HepG2 (cell line): ENCODE results near the gene PPP1CA.

Experiments used
- MYC ChIP-seq: sonication (generic); formaldehyde crosslinking; IDR thresholded peaks from 2 replicates; pipeline ENCODE4 v1.9.0; 2021; ENCODE audit warnings: missing genetic modification reagents, borderline replicate concordance
- NFE2L1 ChIP-seq: sonication (generic); formaldehyde crosslinking; IDR thresholded peaks from 2 replicates; pipeline ENCODE4 v1.4.0; 2020; ENCODE audit warnings: missing genetic modification reagents, mild to moderate bottlenecking, borderline replicate concordance
- SP5 ChIP-seq: IDR thresholded peaks from 2 replicates; pipeline ENCODE4 v1.6.1; 2016; ENCODE audit warnings: low read depth, borderline replicate concordance
- TF ChIP-seq, protein P1 (sequence below): sonication (generic); formaldehyde crosslinking; IDR thresholded peaks from 2 replicates; pipeline ENCODE4 v1.5.1; 2020; ENCODE audit warnings: mild to moderate bottlenecking, missing genetic modification reagents

DNA sequence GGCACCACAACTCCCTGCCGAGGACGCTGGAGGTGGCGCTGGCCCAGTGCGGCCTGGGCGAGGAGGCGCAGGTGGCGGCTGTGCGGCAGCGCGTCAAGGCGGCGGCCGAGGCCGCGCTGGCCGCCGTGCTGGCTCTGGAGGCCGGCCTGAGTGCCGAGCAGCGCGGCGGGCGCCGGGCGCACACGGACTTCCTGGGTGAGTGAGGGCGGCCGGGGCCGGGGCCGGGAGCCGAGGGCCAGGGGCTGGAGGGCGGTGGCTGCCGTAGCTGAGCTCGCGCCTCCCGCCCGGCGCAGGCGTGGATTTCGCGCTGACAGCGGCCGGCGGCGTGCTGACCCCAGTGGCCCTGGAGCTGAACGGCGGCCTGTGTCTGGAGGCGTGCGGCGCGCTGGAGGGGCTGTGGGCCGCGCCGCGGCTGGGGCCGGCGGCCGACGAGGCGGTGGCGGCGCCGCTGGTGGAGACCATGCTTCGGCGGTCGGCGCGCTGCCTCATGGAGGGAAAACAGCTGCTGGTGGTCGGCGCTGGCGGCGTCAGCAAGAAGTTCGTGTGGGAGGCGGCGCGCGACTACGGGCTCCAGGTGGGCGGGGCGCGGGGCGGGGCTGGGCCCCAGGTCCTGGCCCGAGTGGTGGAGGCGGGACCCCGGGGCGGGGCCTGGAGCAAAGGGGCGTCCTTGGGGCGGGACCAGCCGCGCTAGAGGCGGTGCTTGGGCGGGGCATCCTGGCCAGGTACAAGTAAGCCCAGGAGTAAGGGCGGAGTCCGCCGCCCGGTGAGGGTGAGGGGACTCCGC, 19.2 kb upstream of the PPP1CA start:
- TF ChIP-seq SP5 (CRISPR knock-in tag): peak; percentile 68; the same call in 1 of the 2 replicates
- TF ChIP-seq, protein P1, sequence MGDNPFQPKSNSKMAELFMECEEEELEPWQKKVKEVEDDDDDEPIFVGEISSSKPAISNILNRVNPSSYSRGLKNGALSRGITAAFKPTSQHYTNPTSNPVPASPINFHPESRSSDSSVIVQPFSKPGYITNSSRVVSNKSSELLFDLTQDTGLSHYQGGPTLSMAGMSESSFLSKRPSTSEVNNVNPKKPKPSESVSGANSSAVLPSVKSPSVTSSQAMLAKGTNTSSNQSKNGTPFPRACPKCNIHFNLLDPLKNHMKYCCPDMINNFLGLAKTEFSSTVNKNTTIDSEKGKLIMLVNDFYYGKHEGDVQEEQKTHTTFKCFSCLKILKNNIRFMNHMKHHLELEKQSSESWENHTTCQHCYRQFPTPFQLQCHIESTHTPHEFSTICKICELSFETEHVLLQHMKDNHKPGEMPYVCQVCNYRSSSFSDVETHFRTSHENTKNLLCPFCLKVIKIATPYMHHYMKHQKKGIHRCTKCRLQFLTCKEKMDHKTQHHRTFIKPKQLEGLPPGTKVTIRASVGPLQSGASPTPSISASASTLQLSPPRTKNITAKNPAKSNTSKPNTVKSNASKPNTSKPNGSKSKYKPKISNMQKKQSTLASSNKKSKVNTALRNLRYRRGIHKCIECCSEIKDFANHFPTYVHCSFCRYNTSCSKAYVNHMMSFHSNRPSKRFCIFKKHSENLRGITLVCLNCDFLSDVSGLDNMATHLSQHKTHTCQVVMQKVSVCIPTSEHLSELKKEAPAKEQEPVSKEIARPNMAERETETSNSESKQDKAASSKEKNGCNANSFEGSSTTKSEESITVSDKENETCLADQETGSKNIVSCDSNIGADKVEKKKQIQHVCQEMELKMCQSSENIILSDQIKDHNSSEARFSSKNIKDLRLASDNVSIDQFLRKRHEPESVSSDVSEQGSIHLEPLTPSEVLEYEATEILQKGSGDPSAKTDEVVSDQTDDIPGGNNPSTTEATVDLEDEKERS (CRISPR knock-in tag): no peak
- TF ChIP-seq NFE2L1: no peak
- 0 out of 2 replicates have a peak, but pooled peaks have one; percentile 29 for TF ChIP-seq MYC (CRISPR knock-in tag)
